NCI-H2196 treated with DMSO at 0.1 percent for 48 hours (cell line): ENCODE measurements around the gene PACSIN3.

ENCODE experiments used
- DNase-seq: peaks from one replicate; lab custom pipeline; 2025; ENCODE audit not compliant: unreplicated experiment; lab: John Stamatoyannopoulos, UW

PACSIN3 gene

DNA sequence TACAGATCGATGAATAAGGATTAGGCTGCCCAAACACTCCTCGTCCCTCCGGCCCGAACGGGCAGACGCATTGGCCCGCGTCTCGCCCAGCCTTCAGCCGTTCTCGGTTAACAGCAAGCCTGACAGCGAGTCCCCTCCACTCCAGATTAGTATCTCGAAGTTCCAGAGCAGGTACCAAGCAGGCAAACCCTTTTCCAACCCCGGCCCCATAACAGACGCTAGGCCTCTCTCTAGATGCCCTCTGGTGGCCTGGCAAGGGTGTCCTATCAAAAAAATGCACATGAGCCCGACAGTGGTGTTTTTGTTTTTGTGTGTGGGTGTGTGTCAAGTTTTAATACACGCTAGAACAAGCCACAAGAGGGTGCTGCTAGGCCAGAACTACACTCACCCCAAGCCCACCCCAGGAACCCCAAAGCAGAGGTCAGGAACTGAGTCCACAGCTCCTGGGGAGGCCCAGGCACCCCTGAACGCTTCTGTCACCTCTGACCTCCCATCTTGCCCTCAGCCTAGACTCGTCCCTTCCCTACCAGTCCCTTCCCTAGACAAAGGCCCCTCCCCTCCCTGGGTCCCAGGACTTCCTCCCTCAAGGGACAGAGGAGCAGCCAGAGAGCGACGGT, 8.9 kb downstream of the PACSIN3 start:
- peak; percentile 58 for DNase-seq

DNA sequence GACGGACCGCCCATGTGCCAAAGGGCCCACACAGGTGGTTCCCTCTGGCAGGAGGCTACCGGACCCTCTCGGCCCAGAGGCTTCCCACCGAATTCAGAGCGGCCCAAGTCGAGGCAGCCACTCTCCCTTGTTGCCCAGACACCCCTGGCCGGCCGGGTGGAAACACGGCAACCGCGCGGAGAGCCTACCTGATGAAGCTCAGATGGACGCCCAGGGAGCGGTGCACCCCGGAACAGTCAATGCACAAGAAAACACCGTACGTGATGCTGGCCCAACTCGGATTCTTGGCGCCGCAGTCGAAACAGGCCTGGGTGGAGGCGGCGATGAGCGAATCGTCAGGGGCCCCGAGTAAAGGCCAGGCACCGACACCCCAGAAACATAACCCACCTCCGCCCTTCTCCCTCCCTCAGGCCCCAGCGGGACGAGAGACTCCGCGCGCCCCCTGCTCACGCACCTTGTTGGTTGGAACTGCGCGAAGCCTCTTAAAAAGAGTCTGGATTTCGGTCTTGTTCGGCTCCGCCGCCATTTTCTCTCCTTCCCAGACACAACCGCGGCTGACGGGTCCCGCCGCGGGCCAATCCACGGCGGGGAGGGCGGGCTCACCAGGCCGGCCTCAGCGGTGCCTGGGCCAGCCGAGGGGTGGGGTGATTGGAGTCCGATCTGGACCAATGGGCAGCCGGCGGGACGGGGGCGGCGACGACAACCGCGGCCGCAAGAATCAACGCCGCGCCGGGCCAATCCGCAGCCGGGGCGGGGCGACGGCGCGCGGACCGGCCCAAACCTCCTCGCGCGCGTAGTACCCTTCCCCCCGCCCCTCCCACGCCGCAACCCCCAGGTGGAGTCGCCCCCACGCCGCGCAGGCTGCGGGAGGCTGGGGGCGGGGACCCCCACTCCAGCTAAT, 9.7 kb downstream of the PACSIN3 start, which contains the start of gene ARFGAP2:
Gene ARFGAP2, minus strand, starts transcription at position 552 of the 901 bp plus-strand sequence. Its CDS starts 26 bp downstream, at position 526.
- peak; percentile 91 for DNase-seq

DNA sequence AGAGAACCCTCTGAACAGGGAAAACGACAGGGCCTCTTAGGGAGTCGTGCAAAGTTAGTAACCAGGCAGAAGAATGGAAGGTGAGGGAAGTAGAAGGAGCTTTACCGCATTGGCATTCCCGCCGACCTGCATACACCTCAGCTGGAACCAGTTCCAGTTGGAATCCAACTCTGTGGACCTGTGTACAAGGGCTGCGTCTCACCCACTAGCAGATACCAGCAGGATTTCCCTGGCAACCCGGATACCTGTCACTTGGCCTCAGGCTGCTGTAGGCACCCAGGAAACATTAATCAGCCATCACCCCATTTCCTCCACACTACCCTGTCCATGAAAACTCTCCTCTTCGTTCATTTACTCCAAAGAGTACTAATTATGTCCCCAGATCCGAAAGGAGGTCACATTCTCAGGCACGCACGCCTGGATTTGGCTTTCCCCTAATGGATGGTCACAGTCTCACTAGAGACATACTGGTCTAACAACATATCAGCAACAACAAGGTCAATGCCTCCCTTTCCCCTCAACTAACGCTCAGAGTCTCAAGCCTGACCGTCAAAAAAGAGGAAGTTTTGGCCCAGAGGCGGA, 10.4 kb downstream of the PACSIN3 start:
- DNase-seq, result no peak

DNA sequence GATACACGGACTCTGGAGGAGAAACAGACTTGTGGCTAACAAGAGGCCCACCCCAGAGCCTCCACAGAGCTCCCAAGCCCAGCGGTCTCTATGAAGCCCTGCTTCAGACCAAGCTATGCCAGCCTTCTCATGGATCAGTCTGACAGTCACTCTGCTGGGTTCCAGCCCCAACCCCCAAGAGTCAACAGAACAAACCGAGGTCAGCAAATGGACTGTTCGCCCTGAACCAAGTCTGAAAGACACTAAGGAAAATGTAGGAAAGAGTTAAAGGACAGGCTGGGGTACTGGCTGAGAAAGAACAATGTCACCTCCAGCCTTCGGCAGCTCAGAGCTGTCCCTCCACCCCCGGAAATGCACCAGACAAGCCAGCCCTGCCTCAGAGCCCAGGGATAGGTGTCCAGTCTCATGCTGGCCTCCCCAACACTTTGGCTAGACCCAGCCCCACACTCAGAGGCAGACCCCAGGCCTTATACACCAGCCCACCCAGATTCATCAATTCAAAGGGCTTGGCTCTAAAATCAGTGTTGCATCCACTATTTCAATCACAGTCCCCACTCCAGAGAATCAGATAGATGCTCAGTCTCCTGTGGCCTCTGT, 13.4 kb downstream of the PACSIN3 start:
- no peak for DNase-seq

DNA sequence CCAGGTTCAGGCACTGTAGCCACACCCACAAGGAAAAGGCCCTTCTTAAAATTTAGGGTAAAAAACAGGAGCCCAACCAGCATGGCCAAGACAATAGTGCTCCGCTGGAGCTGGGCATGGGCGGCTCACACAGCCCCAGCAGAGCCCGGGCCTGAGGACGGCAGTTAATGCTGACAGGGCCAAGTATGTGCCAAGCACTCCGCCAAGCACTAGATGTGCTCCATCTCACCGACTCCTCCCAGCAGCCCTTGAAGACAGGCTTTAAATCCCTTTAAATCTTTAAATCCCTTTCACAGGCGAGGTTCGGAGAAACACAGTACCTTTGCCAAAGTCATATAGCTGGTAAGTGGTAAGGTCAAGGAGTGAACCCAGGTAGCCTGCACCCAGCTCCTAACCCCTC, 14.4 kb downstream of the PACSIN3 start:
- DNase-seq, result no peak

DNA sequence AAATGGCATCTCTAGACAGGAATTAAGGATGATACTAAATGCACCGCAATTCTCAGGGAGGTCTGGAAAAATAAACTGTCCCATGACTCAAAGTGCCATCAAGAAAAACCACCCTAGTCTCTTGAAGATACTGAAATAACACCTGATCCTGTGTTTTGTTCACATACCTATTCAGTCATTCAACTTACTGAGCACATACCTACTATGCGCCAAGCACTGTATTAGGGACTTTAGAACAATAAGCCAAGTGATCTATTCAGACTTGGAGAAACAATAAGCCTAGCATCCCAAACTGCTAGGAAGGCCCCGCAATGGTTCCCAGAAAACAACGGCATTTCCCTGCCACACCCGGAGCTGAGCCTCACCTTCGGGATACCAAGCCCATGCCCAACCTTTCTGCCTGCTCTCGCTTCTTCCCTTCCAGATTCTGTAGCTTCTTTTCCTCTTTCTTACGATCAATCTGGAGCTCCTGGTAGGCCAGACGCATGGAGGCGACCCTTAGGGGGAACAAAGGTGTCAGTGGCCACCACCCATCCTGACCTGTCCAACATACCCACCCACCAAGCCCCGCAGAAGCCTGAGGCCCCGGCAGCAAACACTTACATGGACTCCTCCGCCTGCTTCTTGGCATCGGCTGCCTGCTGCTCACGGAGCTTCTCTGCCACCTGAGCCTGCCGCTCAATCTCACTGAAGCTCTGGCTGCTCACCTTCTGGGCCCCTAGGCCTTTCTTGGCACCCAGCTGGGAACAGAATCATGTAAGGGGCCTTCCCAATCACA, 15.0 kb downstream of the PACSIN3 start:
- no peak for DNase-seq

DNA sequence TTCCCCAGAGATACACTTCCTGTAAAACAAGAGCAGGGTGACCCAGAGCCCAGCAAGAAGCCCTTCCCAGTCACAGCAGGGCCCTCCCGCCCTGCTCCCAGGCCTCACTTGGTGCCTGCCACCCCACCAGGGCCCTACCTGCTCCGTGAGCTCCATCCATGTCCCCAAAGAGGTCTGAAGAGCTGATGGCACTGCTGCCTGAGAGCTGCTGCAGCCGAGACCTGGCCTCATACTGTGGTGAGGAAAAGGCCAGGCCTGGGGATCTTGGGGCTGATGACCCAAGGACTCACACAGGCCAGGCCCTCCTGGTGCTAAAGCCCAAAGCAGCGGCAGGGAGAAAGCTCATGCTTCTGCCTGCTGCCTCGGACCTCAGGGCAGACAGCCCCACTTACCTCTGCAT, 19.9 kb downstream of the PACSIN3 start:
- no peak for DNase-seq

DNA sequence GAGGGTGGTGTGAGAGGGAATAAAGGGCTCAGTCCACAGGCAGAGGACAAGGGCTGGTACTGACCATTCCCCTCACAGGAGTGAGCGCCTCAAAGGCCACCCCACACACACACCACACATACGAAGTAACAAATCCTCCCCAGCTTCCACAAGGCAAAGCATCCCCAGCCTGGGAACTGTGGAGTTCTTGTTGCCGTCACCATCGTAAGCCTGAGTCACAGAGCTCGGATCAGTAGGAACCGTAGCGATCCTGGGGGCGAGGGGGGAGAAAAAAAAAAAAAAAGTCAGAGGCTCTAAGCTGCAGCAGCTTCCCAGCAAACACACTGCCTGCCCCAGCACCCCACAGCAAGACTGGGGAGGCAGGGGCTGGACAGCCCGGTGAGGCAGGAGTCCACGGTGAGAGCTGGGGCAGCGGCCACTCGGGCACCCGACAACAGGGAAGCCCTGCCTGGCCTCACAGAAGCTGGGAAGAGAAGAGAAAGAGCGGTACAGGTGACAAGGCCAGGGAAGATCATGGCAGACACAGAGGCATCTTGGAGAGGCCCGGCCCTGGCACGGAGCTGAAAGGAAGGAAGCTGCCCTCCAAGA, 20.9 kb downstream of the PACSIN3 start:
- no peak for DNase-seq

DNA sequence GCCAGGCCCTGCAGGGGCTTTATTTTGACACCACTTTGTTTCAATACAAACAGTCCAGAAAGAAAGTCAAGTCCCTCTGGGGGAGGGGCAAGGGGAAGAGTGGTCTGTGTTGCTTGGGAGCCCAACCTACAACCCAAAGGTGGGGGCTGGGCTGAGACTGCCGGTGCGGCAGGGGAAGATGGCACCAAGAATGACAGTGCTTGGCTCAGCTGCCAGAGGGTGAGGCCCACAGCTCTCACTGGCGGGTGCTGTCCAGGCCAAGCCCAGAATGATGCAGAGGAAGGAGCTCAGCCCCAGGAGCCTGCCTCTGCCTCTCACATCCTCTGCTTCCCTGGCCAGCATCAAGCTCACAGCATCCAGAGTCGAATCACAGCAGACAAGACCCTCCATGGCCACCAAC, 21.9 kb downstream of the PACSIN3 start:
- DNase-seq, result no peak

DNA sequence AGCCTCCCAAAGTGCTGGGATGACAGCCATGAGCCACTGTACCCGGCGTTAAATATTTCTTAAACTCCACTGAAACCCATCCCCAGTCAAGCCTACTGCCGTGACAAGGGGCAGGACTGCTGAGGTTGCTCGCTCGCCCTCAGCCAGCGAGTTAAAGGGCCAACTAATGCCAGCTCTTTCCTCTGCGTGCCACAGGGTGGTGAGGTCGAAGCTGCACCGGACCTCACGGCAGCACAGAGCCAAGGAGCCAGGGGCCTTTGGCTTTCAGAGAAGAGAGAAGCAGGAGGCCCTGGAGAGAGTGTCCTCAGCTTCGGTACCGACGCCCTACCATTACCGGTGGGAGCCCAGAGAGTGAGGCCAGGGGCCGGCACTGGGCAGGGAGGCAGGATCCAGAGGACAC, 22.3 kb downstream of the PACSIN3 start:
- DNase-seq, result no peak

DNA sequence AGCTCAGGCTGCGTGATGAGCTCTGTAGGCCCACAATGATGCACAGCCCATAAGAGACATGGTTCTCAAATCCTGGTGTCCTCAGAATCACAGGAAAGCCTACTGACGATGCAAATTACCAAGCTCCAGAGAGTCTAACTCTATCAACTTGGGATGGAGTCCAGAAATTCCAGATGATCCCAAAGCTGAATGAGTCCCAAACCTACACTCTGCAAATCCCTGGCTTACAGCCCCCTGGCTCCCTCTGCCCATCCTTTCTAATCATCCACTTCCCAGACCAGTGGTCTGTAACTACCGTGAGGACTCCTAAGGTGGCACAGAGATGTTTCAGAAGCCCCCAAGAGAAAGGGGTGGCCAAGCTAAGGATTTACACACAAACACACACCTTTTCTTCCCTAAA, 23.0 kb downstream of the PACSIN3 start:
- DNase-seq, result no peak

DNA sequence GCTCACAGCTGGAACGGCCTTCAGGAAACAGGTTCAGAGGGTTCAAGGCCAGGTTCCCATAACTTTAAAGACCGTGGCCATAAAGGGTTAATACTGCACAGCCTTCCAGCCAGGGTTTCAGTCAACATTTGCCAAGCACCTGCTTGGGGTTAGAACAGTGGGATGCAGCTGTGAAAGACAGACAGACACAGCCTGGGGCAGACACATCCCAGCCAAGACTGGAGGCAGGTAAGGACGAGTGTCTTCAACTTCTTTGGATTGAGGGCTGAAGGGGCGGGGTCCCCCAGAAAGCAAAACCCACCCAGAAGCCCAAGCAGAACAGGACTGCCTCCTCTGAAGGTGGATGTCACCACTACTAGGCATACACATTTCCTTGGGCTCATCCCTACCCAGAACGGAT, 23.8 kb downstream of the PACSIN3 start:
- DNase-seq, result no peak

DNA sequence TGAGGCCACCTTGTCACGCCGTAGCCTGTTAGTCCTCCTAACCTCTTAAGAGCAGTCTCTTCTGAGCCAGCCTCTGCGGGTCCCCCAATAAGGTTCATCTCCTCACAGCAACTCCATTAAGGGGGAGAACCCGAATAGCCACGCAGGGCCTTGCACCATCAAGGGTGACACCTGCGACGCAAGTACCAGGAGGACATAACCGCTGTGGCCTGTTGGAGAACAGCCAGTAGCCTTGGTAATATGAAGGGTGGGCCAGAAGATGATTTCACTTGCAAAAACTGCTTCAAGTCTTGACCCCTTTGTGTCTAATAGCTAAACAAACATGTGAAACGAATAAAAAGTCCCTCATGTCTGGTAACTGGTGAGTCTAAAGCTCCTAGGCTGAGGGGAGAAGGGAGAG, 24.3 kb downstream of the PACSIN3 start:
- DNase-seq, result no peak

DNA sequence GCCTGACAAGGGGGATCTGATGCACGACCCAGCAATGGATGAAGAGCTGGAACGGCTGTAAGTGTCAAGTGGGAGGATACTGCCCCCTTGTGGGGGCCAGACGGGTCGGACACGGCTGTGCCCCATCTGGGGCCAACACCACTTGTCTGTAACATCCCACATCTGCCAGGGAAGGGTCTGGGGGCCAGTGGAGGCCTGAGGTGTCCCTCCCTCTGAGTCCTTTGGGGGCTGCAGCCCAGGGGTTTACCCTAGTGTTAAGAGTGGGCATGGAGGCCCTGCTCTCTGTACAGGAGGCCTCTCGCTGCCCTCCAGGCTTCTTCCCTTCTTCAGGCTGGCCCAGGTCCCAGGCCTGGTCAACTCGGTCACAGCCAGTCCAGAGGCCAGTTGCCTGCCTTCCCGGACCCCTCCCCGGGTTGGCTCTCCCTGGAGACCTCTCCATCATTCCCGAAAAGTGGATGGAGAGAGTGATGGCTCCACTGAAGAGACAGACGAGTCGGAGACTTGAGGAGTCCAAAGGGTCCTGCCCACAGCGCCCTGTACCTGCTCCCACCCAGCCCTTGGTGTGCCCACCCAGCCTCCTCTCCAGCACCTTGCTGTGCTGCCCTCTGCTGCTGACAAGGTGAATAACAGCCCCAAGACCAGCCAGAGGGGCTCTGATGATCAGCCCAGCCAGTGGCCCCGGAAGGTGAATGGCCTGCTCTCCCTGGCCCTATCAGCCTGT, 24.9 kb downstream of the PACSIN3 start:
- DNase-seq, result peak; percentile 53

DNA sequence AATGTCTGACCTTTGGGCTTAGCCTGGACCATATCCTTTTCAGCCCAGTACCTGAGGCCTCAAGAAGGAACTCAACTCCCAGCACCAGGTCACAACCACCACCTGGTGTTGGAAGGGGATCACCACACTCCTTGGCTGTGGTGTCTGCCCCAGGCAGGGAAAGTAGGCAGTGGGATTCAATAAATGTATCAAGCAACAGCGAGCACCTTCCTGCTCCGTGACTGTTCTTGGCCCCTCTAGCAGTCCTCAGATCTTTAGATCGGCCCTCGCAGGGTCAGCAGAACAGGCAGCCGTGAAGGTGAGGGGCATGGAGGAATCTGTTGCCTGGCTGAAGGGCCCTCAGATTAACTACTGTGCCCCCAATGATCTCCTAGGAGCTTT, 25.5 kb downstream of the PACSIN3 start:
- DNase-seq, result no peak

DNA sequence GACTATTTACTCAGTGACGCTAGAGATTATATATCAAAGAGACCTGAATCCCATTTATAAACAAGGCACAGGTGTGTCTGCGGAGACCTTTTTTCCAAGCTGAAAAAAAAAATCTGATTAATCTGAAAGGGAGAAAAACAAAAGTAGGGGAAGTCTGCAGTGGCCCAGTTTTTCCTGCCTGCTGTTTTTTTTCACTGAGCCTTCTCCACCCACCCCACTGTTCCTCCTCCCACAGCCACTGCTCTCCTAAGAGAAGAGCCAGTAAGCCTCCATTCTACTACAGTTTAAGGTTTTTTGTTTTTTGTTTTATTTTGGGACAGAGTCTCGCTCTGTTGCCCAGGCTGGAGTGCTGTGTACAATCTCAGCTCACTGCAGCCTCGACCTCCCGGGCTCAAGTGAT, 28.0 kb downstream of the PACSIN3 start:
- DNase-seq, result no peak

DNA sequence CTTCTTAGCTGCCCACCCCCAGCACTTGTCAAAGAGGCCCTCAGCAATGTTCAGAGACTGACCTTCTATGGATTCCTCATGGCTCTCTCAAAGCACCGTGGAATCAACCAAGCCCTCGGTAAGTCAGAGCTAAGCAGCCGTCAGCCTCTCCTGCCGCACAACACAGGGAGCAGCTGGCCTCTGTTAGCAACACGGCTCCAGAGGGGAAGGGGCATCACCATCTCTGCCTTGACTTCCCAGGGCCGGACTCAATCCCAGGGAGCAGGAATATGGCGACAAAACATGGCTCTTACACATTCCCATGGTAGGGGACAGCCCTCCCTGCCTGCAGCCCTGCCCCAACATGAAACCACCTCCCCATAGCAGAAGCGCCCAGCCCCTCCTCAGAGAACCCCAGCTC, 28.4 kb downstream of the PACSIN3 start:
- no peak for DNase-seq

DNA sequence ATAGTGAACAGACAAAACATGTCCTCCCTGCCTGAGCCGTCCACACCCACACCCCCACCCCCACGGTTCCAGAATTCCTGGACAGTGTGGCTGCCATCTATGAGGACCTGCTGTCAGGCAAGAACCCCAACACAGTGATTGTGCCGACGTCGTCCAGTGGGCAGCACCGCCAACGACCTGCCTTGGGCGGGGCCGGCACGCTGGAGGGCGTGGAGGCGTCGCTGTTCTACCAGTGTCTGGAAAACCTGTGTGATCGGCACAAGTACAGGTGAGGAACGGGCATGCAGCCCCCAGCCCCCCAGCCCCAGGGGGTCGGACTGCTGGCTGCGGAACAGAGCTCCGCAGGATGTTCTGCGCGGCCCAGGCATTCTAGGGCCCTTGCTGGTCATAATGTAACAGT, 29.3 kb downstream of the PACSIN3 start:
- no peak for DNase-seq

DNA sequence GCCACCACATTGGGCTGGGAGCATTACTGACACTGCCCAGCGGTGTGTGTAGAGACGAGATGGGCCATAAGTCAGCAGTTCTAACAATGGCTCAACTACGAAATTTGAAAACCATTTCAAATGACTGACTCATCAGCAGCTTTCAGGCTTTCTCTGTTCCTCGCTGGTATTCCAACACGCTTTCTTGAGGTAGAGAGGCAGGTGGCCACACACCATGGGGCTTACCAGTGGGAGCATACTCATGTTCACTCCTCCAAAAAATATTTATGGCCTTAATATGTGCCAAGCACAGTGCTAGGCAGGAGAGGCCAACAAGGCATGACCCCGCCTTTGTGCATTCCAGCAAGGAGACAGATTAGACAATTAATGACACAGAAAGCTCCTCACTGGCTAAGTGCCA, 29.9 kb downstream of the PACSIN3 start:
- DNase-seq, result no peak

DNA sequence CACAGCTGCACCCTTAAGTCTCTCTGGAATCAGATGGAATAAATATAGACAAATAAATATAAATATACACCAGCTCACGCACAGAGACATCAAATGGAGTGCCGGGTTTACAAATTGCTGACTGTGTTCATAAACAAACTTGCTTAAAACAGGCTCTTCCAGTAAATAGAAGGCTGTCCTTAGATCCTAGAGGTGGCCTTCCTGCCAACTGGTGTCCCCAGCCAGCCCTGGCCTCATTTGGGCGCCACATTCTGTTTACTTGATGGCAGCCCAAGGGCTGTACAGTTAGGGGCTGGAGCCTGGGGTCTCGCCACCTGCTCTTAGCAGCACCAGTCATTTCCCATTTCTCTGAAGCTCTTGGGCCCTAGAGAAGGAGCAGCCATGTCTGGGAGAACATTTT, 30.4 kb downstream of the PACSIN3 start:
- no peak for DNase-seq
